Vagina (tissue), 2 donors: ENCODE results near the gene PPTC7. TPM values are rescaled to one million over a fixed set of nuclear protein-coding genes. Genes with fewer than 3 reads are reported as not detected.

ENCODE experiments used
- DNase-seq, 2 donors: peaks; one replicate each; pipeline ENCODE4 v3.0.0-alpha.2; 2017; ENCODE audit errors: extremely low spot score in 2 of 2
- H3K27ac ChIP-seq: fragments of 200-600 bp; sonication (generic); one replicate; pipeline ENCODE4 v1.5.1; 2019
- H3K27me3 ChIP-seq: fragments of 200-600 bp; sonication (generic); one replicate; pipeline ENCODE4 v1.5.1; 2019
- H3K36me3 ChIP-seq, 2 donors: fragments of 200-600 bp; sonication (generic); one replicate each; pipeline ENCODE4 v1.5.1; 2017 to 2019
- H3K4me1 ChIP-seq: fragments of 200-600 bp; sonication (generic); one replicate; pipeline ENCODE4 v1.5.1; 2019
- H3K4me3 ChIP-seq, 2 donors: fragments of 200-600 bp; sonication (generic); 1 replicate in 1 of 2; 2 replicates in 1 of 2; pipeline ENCODE4 v1.5.1; 2016 to 2019
- H3K9me3 ChIP-seq: fragments of 200-600 bp; sonication (generic); one replicate; pipeline ENCODE4 v1.5.1; 2019
- POLR2A ChIP-seq, 2 donors: fragments of 450-650 bp; IDR thresholded peaks; one replicate each; pipeline ENCODE4 v1.6.1; 2017; ENCODE audit warnings: antibody characterized with exemption in 2 of 2, mild to moderate bottlenecking in 2 of 2, moderate library complexity in 2 of 2
- POLR2AphosphoS5 ChIP-seq, 2 donors: sonication (generic); formaldehyde crosslinking; IDR thresholded peaks; one replicate each; pipeline ENCODE4 v1.9.0; 2017; ENCODE audit warnings: antibody characterized with exemption in 2 of 2, mild to moderate bottlenecking in 2 of 2, low read depth in 1 of 2; ENCODE audit not compliant: insufficient read depth in 1 of 2
- intact Hi-C: fragments of 100-400 bp; cut with DNase I; formaldehyde crosslinking; loops from one replicate; pipeline ENCODE4 v1.15.1; 2023
- total RNA-seq: library from RNA; depleted of rRNA; stranded (reverse); fragments of >200 nt; gene quantifications from one replicate; pipeline ENCODE4 v1.2.3, GENCODE V29; 2016
- TF ChIP-seq, protein P1 (sequence below), 3 experiments: fragments of 450-650 bp in 2 of 3; fragments of 200-600 bp in 1 of 3; sonication (generic) in 1 of 3; IDR thresholded peaks; one replicate each; pipeline ENCODE4 v1.5.1; 2017 to 2019; ENCODE audit warnings: antibody characterized with exemption in 3 of 3, mild to moderate bottlenecking in 2 of 3, moderate library complexity in 2 of 3

The PPTC7 gene
- total RNA-seq, result 43.0 TPM

- Histone ChIP-seq H3K27ac (peak within 1 kb of the TSS; percentile 93), H3K4me1 (peaks cover 65% of the 10 kb centered on the region), H3K9me3 (no peaks in the 10 kb centered on the region), H3K36me3 (no peaks in the 10 kb centered on the region), H3K4me3 (peak within 1 kb of the TSS; percentile 72 to 95), H3K27me3 (no peaks in the 10 kb centered on the region)
- intact Hi-C loops, result no loop called here
- TF ChIP-seq, protein P1, sequence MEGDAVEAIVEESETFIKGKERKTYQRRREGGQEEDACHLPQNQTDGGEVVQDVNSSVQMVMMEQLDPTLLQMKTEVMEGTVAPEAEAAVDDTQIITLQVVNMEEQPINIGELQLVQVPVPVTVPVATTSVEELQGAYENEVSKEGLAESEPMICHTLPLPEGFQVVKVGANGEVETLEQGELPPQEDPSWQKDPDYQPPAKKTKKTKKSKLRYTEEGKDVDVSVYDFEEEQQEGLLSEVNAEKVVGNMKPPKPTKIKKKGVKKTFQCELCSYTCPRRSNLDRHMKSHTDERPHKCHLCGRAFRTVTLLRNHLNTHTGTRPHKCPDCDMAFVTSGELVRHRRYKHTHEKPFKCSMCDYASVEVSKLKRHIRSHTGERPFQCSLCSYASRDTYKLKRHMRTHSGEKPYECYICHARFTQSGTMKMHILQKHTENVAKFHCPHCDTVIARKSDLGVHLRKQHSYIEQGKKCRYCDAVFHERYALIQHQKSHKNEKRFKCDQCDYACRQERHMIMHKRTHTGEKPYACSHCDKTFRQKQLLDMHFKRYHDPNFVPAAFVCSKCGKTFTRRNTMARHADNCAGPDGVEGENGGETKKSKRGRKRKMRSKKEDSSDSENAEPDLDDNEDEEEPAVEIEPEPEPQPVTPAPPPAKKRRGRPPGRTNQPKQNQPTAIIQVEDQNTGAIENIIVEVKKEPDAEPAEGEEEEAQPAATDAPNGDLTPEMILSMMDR (IDR thresholded peaks at IDR 0.05), result no peak
- TF ChIP-seq POLR2A (IDR thresholded peaks at IDR 0.05) (peak in 1 of 2 donors; percentile 92), POLR2AphosphoS5 (IDR thresholded peaks at IDR 0.05; ENCODE audit: insufficient read depth in 1 of 2, low read depth in 1 of 2) (peak; percentile 79 to 94)
- DNase-seq, result peak; percentile 93 to 97
Observed at GRCh38 chr12:110583137-110584059, at the start of gene PPTC7. Gene PPTC7, minus strand, starts transcription at chr12:110583318. Its CDS starts 287 bp downstream, at chr12:110583031.

- DNase-seq, result no peak
- Histone ChIP-seq H3K4me3 (no peak overlapping the region), H3K4me1 (no peaks in the 10 kb centered on the region), H3K27ac (no peak overlapping the region), H3K27me3 (no peaks in the 10 kb centered on the region), H3K9me3 (no peaks in the 10 kb centered on the region), H3K36me3 (peaks cover 0 to 23% of the 10 kb centered on the region in 2 donors)
- TF ChIP-seq POLR2A (IDR thresholded peaks at IDR 0.05), result no peak
- no peak for TF ChIP-seq POLR2AphosphoS5 (IDR thresholded peaks at IDR 0.05; ENCODE audit: insufficient read depth in 1 of 2, low read depth in 1 of 2)
- TF ChIP-seq, protein P1 (IDR thresholded peaks at IDR 0.05), result no peak
- intact Hi-C loops, result no loop called here
Observed at GRCh38 chr12:110627500-110628195, 44.5 kb upstream of the PPTC7 start.

GRCh38 chr12:110622582-110622981 lies 39.5 kb upstream of the PPTC7 start:
- Histone ChIP-seq H3K36me3 (peaks cover 0 to 5% of the 10 kb centered on the region in 2 donors), H3K27me3 (no peaks in the 10 kb centered on the region), H3K27ac (no peak overlapping the region), H3K4me1 (no peaks in the 10 kb centered on the region), H3K4me3 (no peak overlapping the region), H3K9me3 (no peaks in the 10 kb centered on the region)
- no peak for DNase-seq
- intact Hi-C loops, result no loop called here
- TF ChIP-seq, protein P1 (IDR thresholded peaks at IDR 0.05), result no peak
- TF ChIP-seq POLR2AphosphoS5 (IDR thresholded peaks at IDR 0.05; ENCODE audit: insufficient read depth in 1 of 2, low read depth in 1 of 2) (no peak), POLR2A (IDR thresholded peaks at IDR 0.05) (no peak)

GRCh38 chr12:110619534-110619953 lies 36.4 kb upstream of the PPTC7 start:
- Histone ChIP-seq H3K4me3 (no peak overlapping the region), H3K27ac (no peak overlapping the region), H3K9me3 (no peaks in the 10 kb centered on the region), H3K36me3 (no peaks in the 10 kb centered on the region), H3K4me1 (peaks cover 11% of the 10 kb centered on the region), H3K27me3 (no peaks in the 10 kb centered on the region)
- no peak for DNase-seq
- TF ChIP-seq POLR2AphosphoS5 (IDR thresholded peaks at IDR 0.05; ENCODE audit: insufficient read depth in 1 of 2, low read depth in 1 of 2) (no peak), POLR2A (IDR thresholded peaks at IDR 0.05) (no peak)
- TF ChIP-seq, protein P1 (IDR thresholded peaks at IDR 0.05), result no peak
- intact Hi-C loops, result loop anchor here (10.0 kb wide), 1 partner anchor 75 kb away; no protein-coding TSS in a partner anchor
